ENCODE data around the gene YBX3.

DNA sequence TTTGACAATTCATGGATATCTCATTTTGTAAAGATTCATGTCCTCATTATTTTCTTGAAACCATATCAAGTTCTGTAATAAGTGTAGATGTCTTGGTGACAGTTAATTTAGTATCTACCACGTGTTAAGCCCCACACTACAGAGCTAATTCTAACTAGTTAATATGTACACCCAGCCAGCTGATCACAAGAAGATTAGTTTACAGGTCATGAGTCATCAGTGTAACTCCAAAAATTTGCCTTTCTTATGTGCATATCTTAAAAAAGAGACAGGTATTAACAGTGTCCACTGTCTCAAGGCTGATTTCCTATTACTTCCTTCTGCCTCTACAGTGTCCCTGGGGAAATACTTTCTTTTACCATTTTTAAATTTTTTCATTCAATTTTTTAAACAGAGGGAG, 13.3 kb upstream of the YBX3 start:
- TF ChIP-seq, protein P1, sequence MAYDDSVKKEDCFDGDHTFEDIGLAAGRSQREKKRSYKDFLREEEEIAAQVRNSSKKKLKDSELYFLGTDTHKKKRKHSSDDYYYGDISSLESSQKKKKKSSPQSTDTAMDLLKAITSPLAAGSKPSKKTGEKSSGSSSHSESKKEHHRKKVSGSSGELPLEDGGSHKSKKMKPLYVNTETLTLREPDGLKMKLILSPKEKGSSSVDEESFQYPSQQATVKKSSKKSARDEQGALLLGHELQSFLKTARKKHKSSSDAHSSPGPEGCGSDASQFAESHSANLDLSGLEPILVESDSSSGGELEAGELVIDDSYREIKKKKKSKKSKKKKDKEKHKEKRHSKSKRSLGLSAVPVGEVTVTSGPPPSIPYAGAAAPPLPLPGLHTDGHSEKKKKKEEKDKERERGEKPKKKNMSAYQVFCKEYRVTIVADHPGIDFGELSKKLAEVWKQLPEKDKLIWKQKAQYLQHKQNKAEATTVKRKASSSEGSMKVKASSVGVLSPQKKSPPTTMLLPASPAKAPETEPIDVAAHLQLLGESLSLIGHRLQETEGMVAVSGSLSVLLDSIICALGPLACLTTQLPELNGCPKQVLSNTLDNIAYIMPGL (CRISPR knock-in tag; IDR thresholded peaks at IDR 0.05; ENCODE audit: borderline replicate concordance): no peak
- TF ChIP-seq, protein P2, sequence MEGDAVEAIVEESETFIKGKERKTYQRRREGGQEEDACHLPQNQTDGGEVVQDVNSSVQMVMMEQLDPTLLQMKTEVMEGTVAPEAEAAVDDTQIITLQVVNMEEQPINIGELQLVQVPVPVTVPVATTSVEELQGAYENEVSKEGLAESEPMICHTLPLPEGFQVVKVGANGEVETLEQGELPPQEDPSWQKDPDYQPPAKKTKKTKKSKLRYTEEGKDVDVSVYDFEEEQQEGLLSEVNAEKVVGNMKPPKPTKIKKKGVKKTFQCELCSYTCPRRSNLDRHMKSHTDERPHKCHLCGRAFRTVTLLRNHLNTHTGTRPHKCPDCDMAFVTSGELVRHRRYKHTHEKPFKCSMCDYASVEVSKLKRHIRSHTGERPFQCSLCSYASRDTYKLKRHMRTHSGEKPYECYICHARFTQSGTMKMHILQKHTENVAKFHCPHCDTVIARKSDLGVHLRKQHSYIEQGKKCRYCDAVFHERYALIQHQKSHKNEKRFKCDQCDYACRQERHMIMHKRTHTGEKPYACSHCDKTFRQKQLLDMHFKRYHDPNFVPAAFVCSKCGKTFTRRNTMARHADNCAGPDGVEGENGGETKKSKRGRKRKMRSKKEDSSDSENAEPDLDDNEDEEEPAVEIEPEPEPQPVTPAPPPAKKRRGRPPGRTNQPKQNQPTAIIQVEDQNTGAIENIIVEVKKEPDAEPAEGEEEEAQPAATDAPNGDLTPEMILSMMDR (IDR thresholded peaks at IDR 0.05): no peak
- TF ChIP-seq, protein P3, sequence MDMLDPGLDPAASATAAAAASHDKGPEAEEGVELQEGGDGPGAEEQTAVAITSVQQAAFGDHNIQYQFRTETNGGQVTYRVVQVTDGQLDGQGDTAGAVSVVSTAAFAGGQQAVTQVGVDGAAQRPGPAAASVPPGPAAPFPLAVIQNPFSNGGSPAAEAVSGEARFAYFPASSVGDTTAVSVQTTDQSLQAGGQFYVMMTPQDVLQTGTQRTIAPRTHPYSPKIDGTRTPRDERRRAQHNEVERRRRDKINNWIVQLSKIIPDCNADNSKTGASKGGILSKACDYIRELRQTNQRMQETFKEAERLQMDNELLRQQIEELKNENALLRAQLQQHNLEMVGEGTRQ (IDR thresholded peaks at IDR 0.05): no peak
- TF ChIP-seq TP53 (CRISPR knock-in tag; IDR thresholded peaks at IDR 0.05): no peak
- no peak for TF ChIP-seq MYC (IDR thresholded peaks at IDR 0.05; ENCODE audit: borderline replicate concordance, low read length)
- no peak for TF ChIP-seq CHD2 (IDR thresholded peaks at IDR 0.05; ENCODE audit: low read length, partially characterized antibody)

All from A549 (cell line).